HG02981 (cell line): Measurements from ENCODE around the gene C9orf85.
"Not testable (repeated sequence)": the region's sequence is repeated elsewhere in the genome, so short reads cannot be mapped to it uniquely, and the experiment has no call there.

Source experiments
- ATAC-seq: cut with Tn5 transposase; IDR thresholded peaks from one replicate; pipeline ENCODE4 v1.9.1; 2021; ENCODE audit warnings: mild to moderate bottlenecking, moderate library complexity; ENCODE audit not compliant: unreplicated experiment

C9orf85 gene

GRCh38 chr9:71937898-71938297 is 26.5 kb downstream of the C9orf85 start:
- no peak for ATAC-seq

GRCh38 chr9:71941060-71941568 is 29.7 kb downstream of the C9orf85 start:
- ATAC-seq: no peak

- no peak for ATAC-seq
Observed at GRCh38 chr9:71941998-71942567, 30.6 kb downstream of the C9orf85 start.

- ATAC-seq: no peak
Observed at GRCh38 chr9:71944754-71945375, 33.4 kb downstream of the C9orf85 start.

GRCh38 chr9:71954652-71955051 is 43.2 kb downstream of the C9orf85 start:
- ATAC-seq: not testable (repeated sequence)

- ATAC-seq: no peak
Observed at GRCh38 chr9:71955300-71955915, 44.0 kb downstream of the C9orf85 start.

- no peak for ATAC-seq
Observed at GRCh38 chr9:71962328-71962727, 50.9 kb downstream of the C9orf85 start.

DNA sequence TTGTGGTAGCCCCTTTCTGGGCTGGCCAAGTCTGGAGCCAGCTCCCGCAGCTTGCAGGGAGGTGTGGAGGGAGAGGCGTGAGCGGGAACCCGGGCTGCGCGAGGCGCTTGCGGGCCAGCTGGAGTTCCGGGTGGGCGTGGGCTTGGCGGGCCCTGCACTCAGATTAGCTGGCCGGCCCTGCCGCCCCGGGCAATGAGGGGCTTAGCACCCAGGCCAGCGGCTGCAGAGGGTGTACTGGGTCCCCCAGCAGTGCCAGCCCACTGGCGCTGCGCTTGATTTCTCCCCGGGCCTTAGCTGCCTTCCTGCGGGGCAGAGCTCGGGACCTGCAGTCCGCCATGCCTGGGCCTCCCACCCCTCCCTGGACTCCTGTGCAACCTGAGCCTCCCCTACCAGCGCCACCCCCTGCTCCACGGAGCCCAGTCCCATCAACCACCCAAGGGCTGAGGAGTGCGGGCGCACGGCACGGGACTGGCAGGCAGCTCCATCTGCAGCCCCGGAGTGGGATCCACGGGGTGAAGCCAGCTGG is 52.1 kb downstream of the C9orf85 start:
- not testable (repeated sequence) for ATAC-seq

- ATAC-seq: no peak
Observed at GRCh38 chr9:71965403-71965802, 54.0 kb downstream of the C9orf85 start.

DNA sequence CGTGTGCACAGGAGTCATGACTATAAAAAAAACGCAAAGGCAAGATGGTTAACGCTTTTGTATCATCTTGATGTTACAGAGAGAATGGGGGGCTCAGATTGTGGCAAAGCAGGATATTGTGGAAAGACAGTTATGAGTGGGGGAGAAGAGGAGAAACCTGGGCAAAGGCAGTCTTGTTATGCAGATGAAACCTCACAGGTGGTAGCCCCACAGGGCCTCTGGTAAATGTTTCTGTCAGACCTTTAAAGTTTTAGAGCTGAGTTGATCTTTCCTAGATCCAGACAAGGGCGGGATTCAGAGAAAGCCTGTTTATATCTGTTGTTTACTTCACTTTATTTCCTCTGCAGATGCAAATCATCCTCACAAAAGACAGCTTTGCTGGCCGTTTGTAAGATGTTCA is 55.2 kb downstream of the C9orf85 start:
- ATAC-seq: no peak

- ATAC-seq: no peak
Observed at GRCh38 chr9:71968541-71969090, 57.2 kb downstream of the C9orf85 start.

- no peak for ATAC-seq
Observed at GRCh38 chr9:71975833-71976232, 64.4 kb downstream of the C9orf85 start.

GRCh38 chr9:71977003-71977402 is 65.6 kb downstream of the C9orf85 start:
- ATAC-seq: no peak

DNA sequence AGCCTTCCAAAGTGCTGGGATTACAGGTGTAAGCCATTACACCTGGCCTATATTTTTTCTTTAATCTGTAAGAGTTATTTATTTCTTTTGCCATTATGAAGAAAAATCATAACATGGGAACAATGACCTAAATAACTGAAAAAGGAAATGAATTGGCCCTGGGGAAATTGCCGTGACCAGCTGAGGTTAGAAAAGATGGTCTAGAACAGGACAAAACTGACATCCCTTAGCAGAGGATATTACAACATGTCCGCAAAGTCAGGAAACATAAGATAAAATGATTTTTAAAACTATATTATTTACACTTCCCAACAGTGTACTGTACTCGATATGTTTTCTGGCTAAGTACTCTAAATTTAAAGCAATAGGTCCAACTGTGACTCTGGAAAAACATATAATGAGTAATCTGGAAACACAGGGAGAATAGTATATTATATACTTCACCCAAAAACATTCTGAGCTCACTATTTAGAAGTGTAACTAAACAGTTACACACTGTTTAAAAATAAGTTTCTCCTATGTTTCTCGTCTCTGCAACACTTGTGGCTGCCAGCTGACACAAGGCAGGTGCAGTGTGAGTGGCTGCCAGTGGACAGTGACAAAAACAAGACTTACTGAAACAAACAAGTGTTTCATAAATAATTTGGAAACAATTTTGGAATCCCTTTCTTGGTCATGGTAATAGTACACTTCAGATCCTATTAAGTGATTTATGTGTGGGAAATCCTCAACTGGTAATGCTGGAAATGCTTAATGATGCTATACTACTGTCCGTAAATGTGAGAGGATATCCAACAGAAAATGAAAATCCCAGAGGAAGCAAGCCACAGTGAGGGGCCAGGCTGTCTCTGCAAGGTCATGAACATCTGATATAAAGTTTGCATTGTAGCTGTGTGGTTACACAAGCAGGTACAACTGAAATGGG is 69.1 kb downstream of the C9orf85 start:
- no peak for ATAC-seq

GRCh38 chr9:71981944-71982343 is 70.5 kb downstream of the C9orf85 start:
- no peak for ATAC-seq

- no peak for ATAC-seq
Observed at GRCh38 chr9:71984403-71984802, 73.0 kb downstream of the C9orf85 start.

DNA sequence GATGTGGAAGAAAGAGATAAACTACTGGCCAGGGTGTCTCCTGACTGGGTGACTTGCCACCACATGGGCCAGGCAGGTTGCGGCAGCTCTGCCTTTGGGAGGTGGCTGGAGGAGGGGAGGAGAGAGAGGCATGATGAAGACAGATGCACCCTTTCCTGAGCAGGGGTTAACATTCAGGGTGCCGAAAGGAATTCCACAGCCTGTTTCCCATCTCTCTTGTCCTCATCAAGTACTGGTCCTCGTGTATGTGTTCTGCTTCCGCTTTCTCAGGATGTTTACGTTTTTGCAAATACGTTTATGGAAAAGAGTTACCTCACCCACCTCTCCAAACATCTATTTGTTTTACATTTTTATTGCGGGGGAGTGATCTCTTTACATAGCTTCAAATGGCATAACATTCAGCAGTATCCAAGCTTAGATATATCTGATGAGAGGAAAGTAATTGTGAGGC is 73.4 kb downstream of the C9orf85 start:
- no peak for ATAC-seq

GRCh38 chr9:71985297-71985911 is 74.0 kb downstream of the C9orf85 start:
- no peak for ATAC-seq

DNA sequence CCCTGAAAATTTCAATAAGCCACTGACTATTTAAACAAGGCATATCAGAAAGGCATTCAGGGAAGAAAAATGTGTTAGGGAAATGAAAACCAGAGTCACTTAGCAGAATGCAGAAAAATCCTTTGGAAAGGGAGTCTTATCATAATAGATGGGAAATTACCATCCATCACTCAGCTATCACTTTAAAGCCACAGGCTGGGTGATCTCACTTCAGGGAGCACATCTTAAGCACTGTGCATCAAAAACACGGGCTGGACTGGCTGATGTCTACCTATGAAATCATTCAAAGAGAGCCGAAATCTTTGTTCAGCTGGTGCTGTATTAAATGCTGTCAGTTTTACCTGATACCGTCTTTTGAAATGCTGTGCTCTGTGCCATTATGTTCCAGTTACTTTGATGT is 75.5 kb downstream of the C9orf85 start:
- no peak for ATAC-seq
